ENCODE data around the gene CLIC4. TPM values are rescaled to one million over a fixed set of nuclear protein-coding genes. Genes with fewer than 3 reads are reported as not detected.

Gene CLIC4
- total and polyA plus RNA-seq, 2 of the 8 experiments (the other 6 are each of a cell fraction or from before 2014, with no cell fraction given) = 77.5 to 293 TPM

- POLR2A ChIA-PET (ENCODE audit: partially characterized antibody) = interaction anchor here (0.7 to 4.4 kb wide), 7 partner anchors 9 to 190 kb away, joined by 3 to 22 read pairs (median 3); no protein-coding TSS in a partner anchor
- 88% methylated on average over 9 of the region's 9 CpGs; no CpG with 5 or more reads in 1 of the 2 experiments for WGBS, 2 experiments (ENCODE audit: extremely low coverage in 1 of 2, insufficient coverage in 1 of 2, insufficient read length in 1 of 2, insufficient replicate concordance in 2 of 2, low coverage in 1 of 2, low lambda C conversion rate in 2 of 2, missing lambda C conversion rate in 1 of 2)
- TF ChIP-seq CHD1 (IDR thresholded peaks at IDR 0.05; ENCODE audit: low read depth, low read length) (no peak), CHD2 (IDR thresholded peaks at IDR 0.05; ENCODE audit: low read length) (no peak), PHF8 (conservative IDR thresholded peaks at IDR 0.05; ENCODE audit: low read depth, low read length) (no peak), BACH1 (IDR thresholded peaks at IDR 0.05; ENCODE audit: low read length) (no peak), CTBP2 (IDR thresholded peaks at IDR 0.05; ENCODE audit: borderline replicate concordance, insufficient read depth, insufficient read length, low read length) (no peak), MAX (IDR thresholded peaks at IDR 0.05) (no peak), NRF1 (IDR thresholded peaks at IDR 0.05; ENCODE audit: low read depth, low read length) (no peak), FOSL1 (IDR thresholded peaks at IDR 0.05; ENCODE audit: insufficient read depth, low read depth, low read length) (no peak), CBX5 (IDR thresholded peaks at IDR 0.05; ENCODE audit: low read depth, low read length) (no peak), SIN3A (conservative IDR thresholded peaks at IDR 0.05 in 1 of 2, IDR thresholded peaks at IDR 0.05 in 1 of 2; ENCODE audit: low read depth in 1 of 2, low read length in 2 of 2) (no peak), ATF3 (IDR thresholded peaks at IDR 0.05; ENCODE audit: insufficient read depth, low read depth, low read length) (no peak), NANOG (IDR thresholded peaks at IDR 0.05; ENCODE audit: insufficient read depth, low read depth, low read length, poor library complexity, severe bottlenecking) (no peak), SP4 (IDR thresholded peaks at IDR 0.05; ENCODE audit: low read length) (no peak)
These were observed 6.0 kb upstream of the CLIC4 start for GRCh38 chr1:24739241-24739640.

More at GRCh38 chr1:24739241-24739640, 6.0 kb upstream of the CLIC4 start:
- H2BK120ac ChIP-seq (replicated peaks; ENCODE audit: low read depth, low read length) = no peak overlapping the region
- H3K4me3 ChIP-seq (ENCODE audit: extremely low read depth in 1 of 4, insufficient read depth in 2 of 4, low read depth in 3 of 4, low read length in 4 of 4) = peak overlapping the region in 1 of 4 experiments; percentile 20; a peak in 1 of 8 replicates
- H2BK15ac ChIP-seq (ENCODE audit: low read length) = no peak overlapping the region
- H3K36me3 ChIP-seq (ENCODE audit: control insufficient read depth in 2 of 4, insufficient read depth in 4 of 4, low read length in 3 of 4) = no peaks in the 10 kb centered on the region
- H3K27me3 ChIP-seq (replicated peaks in 1 of 4; ENCODE audit: control insufficient read depth in 3 of 4, extremely low read depth in 1 of 4, insufficient read depth in 3 of 4, low read length in 3 of 4) = no peaks in the 10 kb centered on the region
- H4K20me1 ChIP-seq (replicated peaks in 1 of 2; ENCODE audit: control insufficient read depth in 1 of 2, insufficient read depth in 2 of 2, low read length in 2 of 2) = no peaks in the 10 kb centered on the region
- peak overlapping the region; percentile 90; the same call in 1 of the 2 replicates for H2BK20ac ChIP-seq (ENCODE audit: low read length)
- no peak overlapping the region for H2BK12ac ChIP-seq (ENCODE audit: low read depth, low read length)
- no peak overlapping the region for H3K23ac ChIP-seq (ENCODE audit: insufficient read length)
- H3K79me1 ChIP-seq (ENCODE audit: low read depth, low read length) = no peaks in the 10 kb centered on the region
- H2AK5ac ChIP-seq (ENCODE audit: low read depth, low read length) = no peak overlapping the region
- H3K79me2 ChIP-seq (ENCODE audit: control insufficient read depth in 1 of 2, insufficient read depth in 2 of 2, low read length in 2 of 2) = no peaks in the 10 kb centered on the region
- H3K4me1 ChIP-seq (replicated peaks in 1 of 4; ENCODE audit: control insufficient read depth in 3 of 4, insufficient read depth in 4 of 4, low read length in 3 of 4) = peaks cover 20 to 46% (median 28%) of the 10 kb centered on the region in 4 experiments; a peak in 6 of 7 replicates
- H2BK5ac ChIP-seq (ENCODE audit: low read depth, low read length) = peak overlapping the region; percentile 75; the same call in 1 of the 2 replicates
- no peaks in the 10 kb centered on the region for H3K9me3 ChIP-seq (ENCODE audit: insufficient read depth in 2 of 2, low read depth in 1 of 2, low read length in 1 of 2)
- no peak overlapping the region for H3K9ac ChIP-seq (replicated peaks in 1 of 4; ENCODE audit: extremely low read depth in 1 of 4, low read depth in 3 of 4, low read length in 3 of 4)
- CTCF ChIA-PET (ENCODE audit: partially characterized antibody) = interaction anchor here (0.9 to 1.6 kb wide), 2 partner anchors 51 to 170 kb away, joined by 3 to 8 read pairs; no protein-coding TSS in a partner anchor
- no peak for FAIRE-seq
- no peak overlapping the region for H3K27ac ChIP-seq (ENCODE audit: low read depth, low read length)
- peak overlapping the region; percentile 72; the same call in 1 of the 2 replicates for H3K18ac ChIP-seq (ENCODE audit: extremely low read depth, low read length)
- H2AFZ ChIP-seq (ENCODE audit: low read length) = no peak overlapping the region
- H4K8ac ChIP-seq (ENCODE audit: extremely low read depth, insufficient read depth, low read length) = no peak overlapping the region
- no peak overlapping the region for H3K4ac ChIP-seq (replicated peaks; ENCODE audit: insufficient read length, low read depth, low read length)
- H3K14ac ChIP-seq (ENCODE audit: insufficient read length) = no peak overlapping the region
- H4K5ac ChIP-seq (ENCODE audit: insufficient read length, low read depth, low read length) = peak overlapping the region; percentile 67
- no peak overlapping the region for H4K91ac ChIP-seq (replicated peaks; ENCODE audit: insufficient read length, low read length)
- no peak overlapping the region for H3K56ac ChIP-seq (replicated peaks; ENCODE audit: insufficient read length, low read depth, low read length)
- no peak for DNase-seq (ENCODE audit: low read depth in 1 of 2, low spot score in 2 of 2)
- no peaks in the 10 kb centered on the region for H3K23me2 ChIP-seq (ENCODE audit: low read depth, low read length)
- peak overlapping the region; percentile 48 to 55; a peak in 3 of 4 replicates for H3K4me2 ChIP-seq (ENCODE audit: insufficient read depth in 1 of 2, low read depth in 2 of 2, low read length in 2 of 2)
